NCI-H1417 (cell line): Measurements from ENCODE around the gene GNL1.
"Not testable (repeated sequence)": the region's sequence is repeated elsewhere in the genome, so short reads cannot be mapped to it uniquely, and the experiment has no call there.

Experiments used
- DNase-seq, 3 experiments: peaks; one replicate each; lab custom pipeline; 2025; lab: John Stamatoyannopoulos, UW

Gene GNL1

DNA sequence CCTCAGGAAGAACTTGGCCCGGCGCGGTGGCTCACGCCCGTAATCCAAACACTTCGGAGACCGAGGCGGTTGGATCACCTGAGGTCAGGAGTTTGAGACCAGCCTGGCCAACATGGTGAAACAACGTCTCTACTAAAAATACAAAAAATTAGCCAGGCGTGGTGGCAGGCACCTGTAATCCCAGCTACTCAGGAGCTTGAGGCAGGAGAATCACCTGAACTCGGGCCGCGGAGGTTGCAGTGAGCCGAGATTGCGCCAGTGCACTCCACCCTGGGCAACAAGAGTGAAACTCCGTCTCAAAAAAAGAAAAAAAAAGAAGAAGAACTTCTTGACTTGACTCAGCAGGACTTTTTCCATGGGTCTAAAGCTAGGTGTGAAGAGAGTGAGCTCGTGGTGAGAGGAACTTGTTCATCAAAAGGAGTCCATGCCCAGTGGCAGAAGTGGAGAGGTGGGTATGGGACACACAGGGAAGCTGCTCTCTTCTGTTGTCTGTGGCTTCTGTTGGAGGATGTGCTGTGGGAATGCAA lies 26.9 kb downstream of the GNL1 start:
- DNase-seq = not testable (repeated sequence)

DNA sequence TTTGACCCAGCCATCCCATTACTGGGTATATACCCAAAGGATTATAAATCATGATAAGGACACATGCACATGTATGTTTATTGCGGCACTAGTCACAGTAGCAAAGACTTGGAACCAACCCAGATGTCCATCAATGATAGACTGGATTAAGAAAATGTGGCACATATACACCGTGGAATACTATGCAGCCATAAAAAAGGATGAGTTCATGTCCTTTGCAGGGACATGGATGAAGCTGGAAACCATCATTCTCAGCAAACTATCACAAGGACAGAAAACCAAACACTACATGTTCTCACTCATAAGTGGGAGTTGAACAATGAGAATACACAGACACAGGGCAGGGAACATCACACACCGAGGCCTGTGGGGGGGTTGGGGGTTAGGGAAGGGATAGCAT lies 29.8 kb downstream of the GNL1 start:
- not testable (repeated sequence) for DNase-seq

DNA sequence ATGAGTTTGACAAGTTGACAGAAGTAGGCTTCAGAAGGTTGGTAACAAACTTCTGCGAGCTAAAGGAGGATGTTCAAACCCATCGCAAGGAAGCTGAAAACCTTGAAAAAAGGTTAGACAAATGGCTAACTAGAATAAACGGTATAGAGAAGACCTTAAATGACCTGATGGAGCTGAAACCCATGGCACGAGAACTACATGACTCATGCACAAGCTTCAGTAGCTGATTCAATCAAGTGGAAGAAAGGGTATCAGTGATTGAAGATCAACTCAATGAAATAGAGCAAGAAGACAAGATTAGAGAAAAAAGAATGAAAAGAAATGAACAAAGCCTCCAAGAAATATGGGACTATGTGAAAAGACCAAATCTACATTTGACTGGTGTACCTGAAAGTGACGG lies 34.3 kb downstream of the GNL1 start:
- not testable (repeated sequence) for DNase-seq

DNA sequence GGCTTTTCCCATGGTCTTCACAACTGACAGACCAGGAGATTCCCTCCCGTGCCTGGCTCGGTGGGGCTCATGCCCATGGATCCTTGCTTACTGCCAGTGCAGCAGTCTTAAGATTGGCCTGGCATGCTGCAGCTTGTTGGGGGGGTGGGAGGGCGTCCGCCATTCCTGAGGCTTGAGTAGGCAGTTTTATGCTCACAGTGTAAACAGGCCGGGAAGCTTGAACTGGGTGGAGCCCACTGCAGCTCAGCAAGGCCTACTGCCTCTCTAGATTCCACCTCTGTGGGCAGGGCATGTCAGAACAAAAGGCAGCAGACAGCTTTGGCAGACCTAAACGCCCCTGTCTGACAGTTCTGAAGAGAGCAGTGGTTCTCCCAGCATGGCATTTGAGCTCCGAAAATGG lies 35.2 kb downstream of the GNL1 start:
- not testable (repeated sequence) for DNase-seq

DNA sequence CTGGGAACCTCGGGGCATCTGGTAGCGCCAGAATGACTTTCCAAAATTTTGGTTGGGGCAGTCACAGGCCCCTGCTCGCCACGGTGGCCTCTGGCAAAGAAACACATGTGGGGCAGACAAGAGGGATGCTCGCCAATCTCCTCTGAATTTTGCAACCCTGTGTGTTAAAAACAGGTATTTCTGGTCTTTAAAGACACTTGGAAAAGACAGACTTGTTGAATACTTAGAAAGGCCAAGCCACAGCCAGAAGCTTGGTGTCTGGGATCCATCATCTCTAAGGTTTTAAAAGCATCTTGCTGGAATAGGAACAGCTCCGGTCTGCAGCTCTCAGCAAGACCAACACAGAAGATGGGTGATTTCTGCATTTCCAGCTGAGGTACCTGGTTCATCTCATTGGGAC lies 35.8 kb downstream of the GNL1 start:
- no peak for DNase-seq

DNA sequence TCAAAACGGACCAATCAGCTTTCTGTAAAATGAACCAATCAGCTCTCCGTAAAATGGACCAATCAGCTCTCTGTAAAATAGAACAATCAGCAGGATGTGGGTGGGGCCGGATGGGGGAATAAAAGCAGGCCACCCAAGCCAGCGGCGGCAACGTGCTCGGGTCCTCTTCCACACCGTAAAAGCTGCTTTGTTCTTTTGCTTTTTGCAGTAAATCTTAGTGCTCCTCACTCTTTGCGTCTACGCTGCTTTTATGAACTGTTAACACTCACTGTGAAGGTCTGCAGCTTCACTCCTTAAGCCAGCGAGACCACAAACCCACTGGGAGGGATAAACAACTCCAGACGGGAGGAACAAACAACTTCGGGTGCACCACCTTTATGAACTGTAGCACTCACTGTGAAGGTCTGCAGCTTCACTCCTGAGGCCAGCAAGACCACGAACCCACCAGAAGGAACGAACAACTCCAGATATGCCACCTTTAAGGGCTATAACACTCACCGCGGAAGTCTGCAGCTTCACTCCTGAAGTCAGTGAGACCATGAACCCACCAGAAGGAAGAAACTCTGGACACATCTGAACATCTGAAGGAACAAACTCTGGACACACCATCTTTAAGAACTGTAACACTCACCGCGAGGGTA lies 37.7 kb downstream of the GNL1 start:
- not testable (repeated sequence) for DNase-seq

DNA sequence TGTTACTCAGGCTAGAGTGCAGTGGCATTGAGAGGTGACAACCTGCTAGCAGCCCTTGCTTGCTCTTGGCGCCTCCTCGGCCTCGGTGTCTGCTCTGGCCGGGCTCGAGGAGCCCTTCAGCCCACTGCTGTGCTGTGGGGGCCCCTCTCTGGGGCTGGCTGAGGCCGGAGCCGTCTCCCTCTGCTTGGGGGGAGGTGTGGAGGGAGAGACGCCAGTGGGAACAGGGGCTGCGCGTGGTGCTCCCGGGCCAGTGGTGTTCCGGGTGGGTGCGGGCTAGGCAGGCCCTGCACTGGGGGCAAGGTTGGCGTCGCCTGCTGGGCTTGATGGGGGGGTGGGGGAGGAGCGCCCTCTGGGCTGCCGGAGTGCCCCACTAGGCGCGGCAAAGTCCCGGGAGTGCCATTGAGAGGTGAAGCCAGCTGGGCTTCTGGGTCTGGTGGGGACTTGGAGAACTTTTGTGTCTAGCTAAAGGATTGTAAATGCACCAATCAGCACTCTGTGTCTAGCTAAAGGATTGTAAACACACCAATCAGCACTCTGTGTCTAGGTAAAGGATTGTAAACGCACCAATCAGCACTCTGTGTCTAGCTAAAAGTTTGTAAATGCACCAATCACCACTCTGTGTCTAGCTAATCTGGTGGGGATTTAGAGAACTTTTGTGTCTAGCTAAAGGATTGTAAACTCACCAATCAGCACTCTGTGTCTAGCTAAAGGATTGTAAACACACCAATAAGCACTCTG lies 38.4 kb downstream of the GNL1 start:
- not testable (repeated sequence) for DNase-seq

DNA sequence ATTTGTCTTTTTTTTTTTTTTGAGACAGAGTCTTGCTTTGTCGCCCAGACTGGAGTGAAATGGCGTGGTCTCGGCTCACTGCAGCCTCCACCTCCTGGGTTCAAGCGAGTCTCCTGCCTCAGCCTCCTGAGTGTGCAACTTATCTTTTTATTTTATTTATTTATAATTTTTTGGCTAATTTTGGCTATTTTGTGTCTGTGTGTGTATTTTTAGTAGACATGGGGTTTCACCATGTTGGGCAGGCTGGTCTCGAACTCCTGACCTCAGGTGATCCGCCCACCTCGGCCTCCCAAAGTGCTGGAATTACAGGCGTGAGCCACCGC lies 39.6 kb downstream of the GNL1 start:
- DNase-seq = not testable (repeated sequence)

DNA sequence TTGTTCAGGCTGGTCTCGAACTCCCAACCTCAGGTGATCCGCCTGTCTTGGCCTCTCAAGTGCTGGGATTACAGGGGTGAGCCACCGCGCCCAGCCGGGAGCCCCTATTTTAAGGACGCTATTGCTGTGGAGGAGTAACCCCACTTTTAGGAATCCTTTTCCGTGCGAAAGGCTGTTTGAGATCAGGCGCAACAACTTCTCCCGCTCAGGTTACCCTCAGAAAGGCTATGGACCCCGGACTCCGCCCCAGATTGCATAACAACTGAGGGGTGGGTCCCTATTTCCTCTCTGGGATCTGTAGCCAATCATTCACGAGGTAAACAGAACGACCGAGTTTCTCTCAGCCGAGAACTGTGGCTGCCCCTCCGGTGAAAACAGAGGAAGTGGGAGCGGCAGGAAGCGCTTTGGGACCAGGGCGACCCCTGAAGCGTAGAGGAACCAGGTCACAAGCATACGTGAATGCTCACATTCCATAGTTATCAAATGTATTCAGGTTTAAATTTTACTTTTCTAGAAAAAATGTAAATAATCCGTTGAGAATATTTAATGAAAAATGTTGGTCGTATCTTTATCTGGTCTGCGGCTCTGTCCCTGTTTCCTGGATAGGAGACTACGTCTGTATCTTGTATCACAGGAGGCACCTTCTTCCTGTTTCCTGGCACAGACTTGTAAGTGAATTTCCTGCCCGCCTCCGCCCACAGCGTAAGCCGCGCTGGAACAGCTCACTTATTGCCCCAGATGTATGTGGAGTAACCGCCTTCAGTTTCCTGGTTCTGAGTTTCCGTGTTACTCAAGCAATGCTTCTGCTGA lies 40.1 kb downstream of the GNL1 start:
- DNase-seq = peak in 2 of 3 experiments; percentile 4 to 48

DNA sequence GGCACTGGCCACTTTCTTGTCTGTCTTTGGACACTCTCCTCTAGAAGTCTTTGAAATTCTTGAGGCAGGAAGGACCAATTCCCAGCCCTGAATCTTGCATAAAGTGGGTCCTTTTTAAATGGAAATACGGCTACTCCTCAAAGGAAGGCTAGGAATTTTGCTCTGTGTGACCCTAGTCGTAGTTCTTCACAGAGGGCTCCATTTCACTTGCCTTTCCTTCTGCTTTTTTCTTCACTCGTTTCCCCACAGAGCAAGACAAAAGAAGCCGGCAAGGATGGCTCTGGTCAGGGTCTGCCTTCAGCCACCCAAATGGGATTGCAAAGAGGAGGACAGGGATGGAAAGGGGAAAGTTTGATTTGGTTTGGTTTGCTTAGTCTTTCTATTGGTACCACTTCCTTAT lies 41.2 kb downstream of the GNL1 start:
- DNase-seq = no peak

DNA sequence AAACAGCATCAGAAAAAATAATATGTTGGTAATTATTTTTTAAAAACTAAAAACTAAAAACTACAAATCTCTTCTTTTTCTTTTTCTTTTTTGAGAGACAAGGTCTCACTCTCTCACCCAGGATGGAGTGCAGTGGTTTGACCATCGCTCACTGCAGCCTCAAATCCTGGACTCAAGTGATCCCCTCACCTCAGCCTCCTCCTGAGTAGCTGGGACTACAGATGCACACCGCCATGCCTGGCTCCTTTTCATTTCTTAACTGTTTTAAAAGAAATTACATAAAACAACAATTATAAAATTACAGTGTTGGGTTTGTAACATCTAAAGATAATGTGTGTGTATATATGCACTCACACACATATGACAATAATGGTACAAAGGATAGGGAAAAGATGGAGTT lies 42.8 kb downstream of the GNL1 start:
- DNase-seq = no peak

DNA sequence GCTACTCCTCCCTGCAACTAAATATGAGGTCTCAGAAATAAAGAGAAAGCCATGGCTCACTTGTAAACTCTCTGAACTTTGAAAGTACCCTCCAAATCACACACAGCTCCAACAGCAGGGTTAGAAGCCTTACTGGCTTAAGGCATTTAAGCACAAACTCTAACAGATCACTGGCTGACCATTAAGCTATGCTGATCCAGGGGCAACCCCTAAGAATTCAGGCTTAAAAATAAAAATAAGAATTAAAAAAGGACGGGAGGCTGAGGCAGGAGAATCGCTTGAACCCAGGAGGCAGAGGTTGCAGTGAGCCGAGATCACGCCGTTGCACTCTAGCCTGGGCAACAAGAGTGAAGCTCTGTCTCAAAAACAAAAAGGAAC lies 45.1 kb downstream of the GNL1 start:
- DNase-seq = no peak

DNA sequence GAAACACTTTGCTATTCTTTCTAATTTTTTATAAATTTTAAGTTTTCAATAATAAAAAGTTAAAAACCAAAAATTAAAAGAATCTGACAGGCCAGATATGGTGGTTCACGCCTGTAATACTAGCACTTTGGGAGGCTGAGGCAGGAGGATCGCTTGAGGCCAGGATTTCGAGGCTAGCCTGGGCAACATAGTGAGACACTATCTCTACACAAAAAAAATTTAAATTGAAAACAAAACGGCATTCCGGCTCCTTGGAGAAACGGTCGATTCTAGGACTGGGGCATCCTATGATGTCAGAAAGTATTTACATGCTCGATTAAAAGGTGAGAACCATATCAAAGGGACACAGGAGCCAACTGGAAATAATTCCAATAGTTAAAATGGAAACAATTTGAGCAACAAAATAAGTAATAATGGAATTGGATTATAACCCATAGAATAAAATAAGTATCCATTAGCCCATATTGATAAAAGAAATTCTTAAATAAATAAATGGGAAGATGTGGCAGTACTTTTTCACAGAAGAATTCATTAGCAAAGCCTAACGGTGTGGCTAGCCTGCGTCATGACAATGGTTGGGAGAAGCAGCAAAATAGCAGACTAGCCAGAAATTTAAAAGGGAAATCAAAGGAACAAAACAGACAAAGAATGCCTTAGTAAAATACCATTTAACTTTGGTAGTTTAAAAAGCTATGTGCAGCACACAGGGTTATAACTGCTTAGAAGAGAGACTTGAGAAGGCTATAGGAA lies 45.7 kb downstream of the GNL1 start:
- no peak for DNase-seq

DNA sequence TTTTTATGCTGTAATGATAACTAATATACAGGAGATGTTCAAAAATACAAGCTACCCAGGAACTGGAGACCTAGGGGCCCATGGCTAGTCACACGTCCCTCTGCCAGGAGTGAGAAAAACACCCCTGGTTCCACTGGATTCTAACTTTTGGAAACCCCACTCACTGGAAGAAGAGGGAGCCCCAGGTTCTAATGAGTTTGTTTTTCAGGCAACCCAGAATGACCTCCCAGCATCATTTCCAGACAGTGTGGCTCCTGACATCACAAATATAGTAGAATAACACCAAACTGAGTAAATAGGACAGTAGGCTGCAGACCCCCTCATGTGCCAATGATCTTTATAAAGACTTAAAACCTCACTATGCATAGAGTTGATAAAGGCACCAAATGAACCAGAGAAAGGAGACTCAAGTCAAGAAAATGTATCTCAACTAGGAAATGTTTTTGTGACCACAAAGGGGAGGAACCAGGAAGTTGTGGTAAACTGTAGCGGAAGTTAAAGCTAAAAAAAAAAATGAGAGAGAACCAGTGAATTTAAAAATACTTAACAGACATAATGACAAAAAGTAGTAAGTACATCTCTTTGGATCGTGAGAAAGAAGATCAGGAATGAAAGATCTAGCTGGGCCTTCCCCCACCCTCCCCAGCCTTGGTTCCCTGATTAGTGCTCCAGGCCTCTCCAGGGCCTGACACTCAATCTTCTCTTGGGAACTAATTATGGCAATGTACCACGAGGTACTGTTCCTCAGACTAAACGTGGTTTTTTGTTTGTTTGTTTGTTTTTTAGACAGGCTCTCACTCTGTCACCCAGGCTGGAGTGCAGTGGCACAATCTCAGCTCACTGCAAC lies 47.2 kb downstream of the GNL1 start:
- DNase-seq = no peak

DNA sequence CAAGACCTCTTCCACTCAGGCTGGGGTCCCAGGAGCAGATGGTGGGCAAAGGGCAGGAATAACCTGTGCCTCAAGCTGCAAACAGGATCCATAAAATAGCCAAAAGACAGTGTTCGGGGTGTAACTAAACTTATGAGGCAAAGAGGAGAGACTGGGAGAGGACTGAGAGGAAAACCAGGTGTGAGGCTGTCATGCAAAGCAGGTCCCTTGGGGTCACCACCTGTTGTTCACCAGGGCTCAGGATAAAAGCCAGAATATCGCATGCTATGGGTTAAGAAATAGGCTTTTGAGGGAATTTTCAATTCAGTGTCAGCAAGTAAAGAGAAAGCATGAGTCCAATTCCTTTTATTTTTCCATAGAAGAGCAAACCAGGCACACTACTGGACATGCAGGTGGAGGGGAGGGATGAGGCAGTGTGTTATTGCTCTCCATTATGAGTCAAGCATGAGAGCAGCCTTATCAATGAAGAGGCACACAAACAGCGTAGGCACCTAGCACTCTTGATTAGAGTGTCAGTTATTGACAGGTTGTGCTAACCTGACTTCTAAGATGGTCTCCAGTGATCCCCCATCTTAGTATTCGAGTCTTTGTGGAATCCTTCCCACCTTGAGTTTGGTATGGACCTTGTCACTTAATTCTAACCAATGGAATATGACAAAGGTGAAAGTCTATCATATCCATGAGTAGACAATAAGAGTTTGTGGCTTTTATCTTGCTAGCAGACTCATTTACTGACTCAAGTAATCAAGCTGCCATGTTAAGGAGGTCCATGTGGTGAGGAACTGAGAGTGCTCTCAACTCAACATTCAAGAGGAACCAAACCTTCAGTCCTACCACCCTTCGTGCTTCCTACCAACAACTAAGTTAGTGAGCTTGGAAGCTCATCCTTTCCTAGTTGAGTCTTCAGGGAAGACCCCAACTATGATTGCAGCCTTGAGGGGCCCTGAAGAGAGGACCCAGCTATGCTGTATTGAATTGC lies 48.2 kb downstream of the GNL1 start:
- DNase-seq = no peak

DNA sequence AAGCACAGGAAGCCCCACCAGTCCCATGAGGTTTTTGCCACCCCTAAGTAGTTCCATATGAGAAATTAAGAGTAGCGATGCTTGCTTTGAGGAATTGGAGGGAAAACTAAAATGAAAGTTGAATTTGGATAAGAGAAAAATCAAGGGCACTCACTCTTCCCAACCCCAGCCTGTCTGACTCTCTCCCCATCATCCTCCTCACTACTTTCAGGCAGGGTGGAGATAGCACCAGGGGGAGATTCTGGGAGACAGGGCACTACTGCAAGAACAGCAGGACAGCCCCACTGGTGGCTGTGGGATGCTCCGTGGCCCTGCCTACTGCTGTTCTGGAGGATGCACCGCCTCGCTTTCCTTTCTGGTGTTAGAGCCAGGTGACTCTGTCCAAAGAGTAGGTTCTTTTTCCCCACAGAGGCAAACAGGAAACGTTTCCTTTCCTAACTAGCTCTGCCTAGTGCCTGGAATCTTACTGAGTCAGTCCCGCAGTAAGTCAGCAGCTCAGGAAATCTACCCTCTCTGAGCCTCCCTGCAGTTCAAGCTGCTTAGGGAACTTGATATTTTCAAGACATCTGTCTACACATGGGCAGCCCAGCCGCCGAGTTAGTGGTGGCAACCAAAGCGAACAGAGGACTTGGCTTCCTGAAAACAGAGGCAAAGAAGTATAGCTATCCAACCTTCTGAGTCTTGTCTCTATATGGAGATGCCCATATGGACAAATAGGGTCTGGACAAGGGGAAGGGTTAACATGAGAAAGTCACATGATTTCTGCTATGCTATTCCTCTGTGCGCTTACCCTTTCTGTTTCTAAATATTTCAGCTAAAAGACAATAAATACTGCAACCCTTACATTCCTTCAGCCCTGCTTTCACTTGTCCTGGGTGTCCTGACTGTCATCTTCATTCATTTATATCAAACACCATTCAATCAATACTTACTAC lies 55.6 kb downstream of the GNL1 start:
- DNase-seq = no peak

DNA sequence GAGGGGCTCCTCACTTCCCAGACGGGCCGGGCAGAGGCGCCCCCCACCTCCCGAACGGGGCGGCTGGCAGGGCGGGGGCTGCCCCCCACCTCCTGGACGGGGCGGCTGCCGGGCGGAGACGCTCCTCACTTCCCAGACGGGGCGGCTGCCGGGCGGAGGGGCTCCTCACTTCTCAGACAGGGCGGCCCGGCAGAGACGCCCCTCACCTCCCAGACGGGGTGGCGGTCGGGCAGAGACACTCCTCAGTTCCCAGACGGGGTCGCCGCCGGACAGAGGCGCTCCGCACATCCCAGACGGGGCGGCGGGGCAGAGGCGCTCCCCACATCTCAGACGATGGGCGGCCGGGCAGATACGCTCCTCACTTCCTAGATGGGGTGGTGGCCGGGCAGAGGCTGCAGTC lies 57.6 kb downstream of the GNL1 start:
- not testable (repeated sequence) for DNase-seq

DNA sequence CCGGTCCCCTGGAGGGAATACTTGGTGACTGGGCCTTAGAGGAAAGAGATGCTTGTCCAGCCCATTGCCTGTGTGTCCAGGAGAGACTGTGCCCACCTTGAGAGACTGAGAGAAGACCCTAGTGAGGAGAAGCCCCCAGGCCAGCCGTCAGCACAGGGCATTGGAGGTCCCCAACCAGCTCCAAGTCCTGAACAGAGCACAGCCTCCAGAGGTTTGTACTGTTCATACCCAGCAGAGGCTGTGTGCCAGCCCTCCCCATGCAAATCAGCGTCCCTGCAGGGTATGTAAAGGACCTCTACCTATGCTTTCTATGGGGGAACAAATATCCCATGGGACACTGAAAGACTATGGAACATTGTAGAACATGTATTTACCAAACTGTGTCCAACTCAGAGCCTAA lies 58.6 kb downstream of the GNL1 start:
- no peak for DNase-seq

DNA sequence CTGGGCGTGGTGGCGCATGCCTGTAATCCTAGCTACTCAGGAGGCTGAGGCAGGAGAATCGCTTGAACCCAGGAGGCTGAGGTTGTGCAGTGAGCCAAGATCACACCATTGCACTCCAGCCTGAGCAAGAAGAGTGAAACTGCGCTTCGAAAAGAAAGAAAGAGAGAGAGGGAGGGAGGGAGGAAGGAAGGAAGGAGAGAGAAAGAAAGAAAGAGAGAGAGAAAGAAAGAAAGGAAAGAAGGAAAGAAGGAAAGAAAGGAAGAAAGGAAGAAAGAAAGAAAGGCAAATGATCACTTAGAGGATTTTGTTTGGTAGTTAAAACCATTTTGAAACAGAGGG lies 59.1 kb downstream of the GNL1 start:
- not testable (repeated sequence) for DNase-seq
